Right lobe of liver (tissue), 6 donors: Measurements from ENCODE around the gene ST6GALNAC4. TPM values are rescaled to one million over a fixed set of nuclear protein-coding genes. Genes with fewer than 3 reads are reported as not detected.

Experiments used
- ATAC-seq, 4 donors: fragments of 200-7000 bp; cut with Tn5 transposase; one replicate each; pipeline ENCODE4 v1.9.1; 2020; ENCODE audit warnings: mild to moderate bottlenecking in 4 of 4, moderate library complexity in 4 of 4
- DNase-seq, 3 donors: peaks; one replicate each; pipeline ENCODE4 v3.0.0-alpha.2; 2020
- H3K27ac ChIP-seq, 3 donors: fragments of 200-600 bp; one replicate each; pipeline ENCODE4 v1.8.0; 2022
- H3K27me3 ChIP-seq, 2 donors: fragments of 200-600 bp; one replicate each; pipeline ENCODE4 v1.8.0; 2022
- H3K36me3 ChIP-seq, 4 donors: fragments of 200-600 bp; sonication (generic) in 1 of 4; one replicate each; pipeline versions ENCODE4 v1.5.1 to v1.8.0; 2017 to 2022; ENCODE audit warnings: control low read depth in 1 of 4
- H3K4me1 ChIP-seq, 4 donors: fragments of 200-600 bp; sonication (generic) in 1 of 4; one replicate each; pipeline versions ENCODE4 v1.5.1 to v1.8.0; 2017 to 2022; ENCODE audit warnings: control low read depth in 1 of 4
- H3K4me3 ChIP-seq, 3 donors: fragments of 200-600 bp; one replicate each; pipeline ENCODE4 v1.8.0; 2022
- H3K9me3 ChIP-seq, 4 donors: fragments of 200-600 bp; sonication (generic) in 1 of 4; one replicate each; pipeline versions ENCODE4 v1.5.1 to v1.8.0; 2017 to 2022; ENCODE audit warnings: control low read depth in 1 of 4
- CTCF ChIP-seq, 4 donors: fragments of 200-600 bp in 3 of 4; fragments of 450-650 bp in 1 of 4; IDR thresholded peaks; one replicate each; pipeline versions ENCODE4 v1.5.1 to v1.8.0; 2016 to 2022; ENCODE audit warnings: antibody characterized with exemption in 4 of 4, mild to moderate bottlenecking in 2 of 4
- POLR2A ChIP-seq: fragments of 450-650 bp; IDR thresholded peaks from one replicate; pipeline ENCODE4 v1.6.1; 2017; ENCODE audit warnings: antibody characterized with exemption, mild to moderate bottlenecking
- WGBS: methylation state at CpG from one replicate; pipeline ENCODE4 v1.1.6; 2018; ENCODE audit warnings: low coverage, low lambda C conversion rate; ENCODE audit not compliant: insufficient coverage; ENCODE audit errors: missing lambda C conversion rate; 5-methylcytosine and 5-hydroxymethylcytosine counted together
- intact Hi-C, 2 donors: fragments of 100-400 bp; cut with DNase I; formaldehyde crosslinking; loops; one replicate each; pipeline versions ENCODE4 v1.11.2 to v1.14.1; 2022
- total RNA-seq, 6 experiments: library from RNA; depleted of rRNA in 2 of 6; stranded (reverse); fragments of >200 nt in 2 of 6; fragmentation: NEBNext Ultra II Directional in 3 of 6; extraction: Animal tissue kit (Norgen Biotek cat#: 25700) in 3 of 6; gene quantifications; one replicate each; pipeline versions ENCODE4 v1.1.0 to v1.2.4, GENCODE V29; 2016 to 2023
- donor health status: DM: no; HTN: yes; CAD: no.
- donor health status: DM: no; HTN: no; CAD: no.
- donor health status: DM: no; HTN: no; CAD: no.
- donor health status: DM: no; HTN: yes; CAD: no.
- donor health status: DM: no; HTN: yes; CAD: no.

The ST6GALNAC4 gene
- total RNA-seq, 6 experiments from 2014 or later, result 3.2 to 23.8 (median 11.2) TPM

- H3K27ac ChIP-seq, result no peak overlapping the region
- TF ChIP-seq CTCF (IDR thresholded peaks at IDR 0.05), result no peak
- no peak for TF ChIP-seq POLR2A
- H3K9me3 ChIP-seq, result no peaks in the 10 kb centered on the region
- H3K27me3 ChIP-seq, result no peaks in the 10 kb centered on the region
- 89% methylated on average over 4 of the region's 18 CpGs for WGBS
- H3K4me1 ChIP-seq, result peaks cover 0 to 4% (median under 1%) of the 10 kb centered on the region in 4 donors
- no peak overlapping the region for H3K4me3 ChIP-seq
- no peak for DNase-seq
- peaks cover 0 to 5% (median 2%) of the 10 kb centered on the region in 4 donors for H3K36me3 ChIP-seq
- ATAC-seq, result no peak
- intact Hi-C loops, result no loop called here
Observed at GRCh38 chr9:127868278-127868902, 48.5 kb downstream of the ST6GALNAC4 start.

- DNase-seq, result peak in 1 of 3 donors; percentile 57
- WGBS, result 63% methylated on average over 7 of the region's 30 CpGs
- Histone ChIP-seq H3K9me3 (no peaks in the 10 kb centered on the region), H3K4me1 (peaks cover 0 to 4% (median 0%) of the 10 kb centered on the region in 4 donors), H3K4me3 (no peak overlapping the region), H3K27me3 (no peaks in the 10 kb centered on the region), H3K36me3 (peaks cover 0 to 5% (median under 1%) of the 10 kb centered on the region in 4 donors), H3K27ac (no peak overlapping the region)
- peak; percentile 33 to 62 (median 43) for ATAC-seq
- TF ChIP-seq CTCF (IDR thresholded peaks at IDR 0.05), result no peak
- no peak for TF ChIP-seq POLR2A
- intact Hi-C loops, result no loop called here
Observed at GRCh38 chr9:127867356-127868277, 49.2 kb downstream of the ST6GALNAC4 start.

- DNase-seq (no peak), ATAC-seq (no peak)
- 93% methylated on average over 6 of the region's 13 CpGs for WGBS
- intact Hi-C loops, result no loop called here
- H3K4me1 ChIP-seq, result peaks cover 0 to 4% (median 0%) of the 10 kb centered on the region in 4 donors
- TF ChIP-seq POLR2A (no peak), CTCF (IDR thresholded peaks at IDR 0.05) (no peak)
- peaks cover 0 to 5% (median 0%) of the 10 kb centered on the region in 4 donors for H3K36me3 ChIP-seq
- H3K9me3 ChIP-seq, result no peaks in the 10 kb centered on the region
- H3K27me3 ChIP-seq, result no peaks in the 10 kb centered on the region
- H3K4me3 ChIP-seq, result no peak overlapping the region
- no peak overlapping the region for H3K27ac ChIP-seq
Observed at GRCh38 chr9:127866535-127866934, 50.3 kb downstream of the ST6GALNAC4 start.

GRCh38 chr9:127865645-127866464 is 51.0 kb downstream of the ST6GALNAC4 start:
- Histone ChIP-seq H3K27me3 (no peaks in the 10 kb centered on the region), H3K36me3 (peaks cover 0 to 5% (median 0%) of the 10 kb centered on the region in 4 donors), H3K27ac (no peak overlapping the region), H3K4me3 (no peak overlapping the region), H3K4me1 (peaks cover 0 to 4% (median 0%) of the 10 kb centered on the region in 4 donors), H3K9me3 (no peaks in the 10 kb centered on the region)
- intact Hi-C loops, result no loop called here
- ATAC-seq (no peak), DNase-seq (no peak)
- TF ChIP-seq POLR2A (no peak), CTCF (IDR thresholded peaks at IDR 0.05) (no peak)
- 76% methylated on average over 17 of the region's 19 CpGs for WGBS
